Left lung (tissue), 10 donors: ENCODE results near the gene SMC1A. TPM values are rescaled to one million over a fixed set of nuclear protein-coding genes. Genes with fewer than 3 reads are reported as not detected.

Experiments used
- ATAC-seq: fragments of 200-7000 bp; cut with Tn5 transposase; one replicate; pipeline ENCODE4 v1.9.1; 2020; ENCODE audit warnings: moderate library complexity
- DNase-seq, 4 donors: peaks; one replicate each; pipeline ENCODE4 v3.0.0-alpha.2; 2013 to 2020
- H3K27ac ChIP-seq, 2 donors: fragments of 200-600 bp; sonication (generic) in 1 of 2; one replicate each; pipeline versions ENCODE4 v1.5.0 to v1.8.0; 2020 to 2021
- H3K27me3 ChIP-seq, 2 donors: fragments of 200-600 bp; sonication (generic) in 1 of 2; one replicate each; pipeline versions ENCODE4 v1.5.0 to v1.8.0; 2020 to 2021
- H3K36me3 ChIP-seq, 2 donors: fragments of 200-600 bp; sonication (generic) in 1 of 2; one replicate each; pipeline versions ENCODE4 v1.5.0 to v1.8.0; 2020 to 2021
- H3K4me1 ChIP-seq, 2 donors: fragments of 200-600 bp; one replicate each; pipeline ENCODE4 v1.8.0; 2021
- H3K4me3 ChIP-seq, 2 donors: fragments of 200-600 bp; sonication (generic) in 1 of 2; one replicate each; pipeline versions ENCODE4 v1.5.0 to v1.8.0; 2020 to 2021; ENCODE audit warnings: mild to moderate bottlenecking in 1 of 2
- H3K9me3 ChIP-seq, 2 donors: fragments of 200-600 bp; sonication (generic) in 1 of 2; one replicate each; pipeline versions ENCODE4 v1.5.0 to v1.8.0; 2020 to 2021
- intact Hi-C, 2 donors: fragments of 100-400 bp; cut with DNase I; formaldehyde crosslinking; loops; one replicate each; pipeline versions ENCODE4 v1.11.2 to v1.14.2; 2022
- polyA plus RNA-seq, 6 donors: library from polyadenylated mRNA; unstranded; fragments of 120-200 nt; gene quantifications; one replicate each; pipeline ENCODE4 v1.2.1, GENCODE V29; 2013; ENCODE audit not compliant: insufficient read length in 6 of 6
- total RNA-seq, 2 donors: library from RNA; stranded (reverse); fragmentation: NEBNext Ultra II Directional; extraction: Animal tissue kit (Norgen Biotek cat#: 25700); gene quantifications; one replicate each; pipeline ENCODE4 v1.2.1, GENCODE V29; 2021
- TF ChIP-seq, protein P1 (sequence below), 2 donors: fragments of 200-600 bp; sonication (generic) in 1 of 2; IDR thresholded peaks; one replicate each; pipeline versions ENCODE4 v1.5.0 to v1.8.0; 2021; ENCODE audit warnings: antibody characterized with exemption in 2 of 2
- donor health status: DM: no; HTN: yes; CAD: no.
- donor health status: DM: no; HTN: no; CAD: no.

Gene SMC1A
- total and polyA plus RNA-seq, 8 donors = 59.6 to 129 (median 96.1) TPM

DNA sequence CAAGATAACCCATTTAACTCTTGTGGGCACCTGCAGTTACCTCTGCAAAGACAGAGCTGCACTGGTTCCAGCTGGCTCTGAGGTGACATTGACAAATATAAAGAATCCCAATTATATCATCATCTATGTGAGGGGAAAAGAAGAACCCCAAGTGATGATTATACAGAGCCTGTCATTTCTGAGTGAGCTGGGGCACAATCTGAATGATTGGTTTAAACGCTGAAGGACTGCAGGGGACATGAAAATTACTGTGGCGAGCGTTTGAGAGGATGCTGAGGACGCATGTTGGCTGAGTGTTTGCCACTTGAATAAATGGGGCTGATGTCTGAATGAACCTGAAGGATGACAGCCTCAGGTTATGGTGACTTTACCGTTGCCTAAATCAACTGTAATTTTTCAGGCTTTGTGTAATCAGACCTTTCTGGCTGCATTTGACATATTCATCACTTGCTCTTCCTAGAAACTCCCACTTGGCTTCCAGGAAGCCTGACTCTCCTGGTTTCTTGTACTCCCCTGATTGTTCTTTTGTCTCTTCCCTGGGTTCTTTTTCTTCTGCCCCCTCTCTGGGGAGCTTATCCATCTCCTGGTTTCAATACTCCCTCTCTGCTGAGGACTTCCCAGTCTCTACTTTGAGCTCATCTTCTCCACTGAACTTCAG is 15.8 kb upstream of the SMC1A start:
- TF ChIP-seq, protein P1, sequence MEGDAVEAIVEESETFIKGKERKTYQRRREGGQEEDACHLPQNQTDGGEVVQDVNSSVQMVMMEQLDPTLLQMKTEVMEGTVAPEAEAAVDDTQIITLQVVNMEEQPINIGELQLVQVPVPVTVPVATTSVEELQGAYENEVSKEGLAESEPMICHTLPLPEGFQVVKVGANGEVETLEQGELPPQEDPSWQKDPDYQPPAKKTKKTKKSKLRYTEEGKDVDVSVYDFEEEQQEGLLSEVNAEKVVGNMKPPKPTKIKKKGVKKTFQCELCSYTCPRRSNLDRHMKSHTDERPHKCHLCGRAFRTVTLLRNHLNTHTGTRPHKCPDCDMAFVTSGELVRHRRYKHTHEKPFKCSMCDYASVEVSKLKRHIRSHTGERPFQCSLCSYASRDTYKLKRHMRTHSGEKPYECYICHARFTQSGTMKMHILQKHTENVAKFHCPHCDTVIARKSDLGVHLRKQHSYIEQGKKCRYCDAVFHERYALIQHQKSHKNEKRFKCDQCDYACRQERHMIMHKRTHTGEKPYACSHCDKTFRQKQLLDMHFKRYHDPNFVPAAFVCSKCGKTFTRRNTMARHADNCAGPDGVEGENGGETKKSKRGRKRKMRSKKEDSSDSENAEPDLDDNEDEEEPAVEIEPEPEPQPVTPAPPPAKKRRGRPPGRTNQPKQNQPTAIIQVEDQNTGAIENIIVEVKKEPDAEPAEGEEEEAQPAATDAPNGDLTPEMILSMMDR (IDR thresholded peaks at IDR 0.05) = no peak
- Histone ChIP-seq H3K27ac (no peak overlapping the region), H3K9me3 (no peaks in the 10 kb centered on the region), H3K4me3 (no peak overlapping the region), H3K27me3 (peaks cover 0 to 25% of the 10 kb centered on the region in 2 donors), H3K4me1 (peaks cover 0 to 13% of the 10 kb centered on the region in 2 donors), H3K36me3 (no peaks in the 10 kb centered on the region)
- intact Hi-C loops = loop anchor here in 1 of 2 donors (10.0 kb wide), 1 partner anchor 124 kb away; no protein-coding TSS in a partner anchor
- DNase-seq (no peak), ATAC-seq (no peak)

DNA sequence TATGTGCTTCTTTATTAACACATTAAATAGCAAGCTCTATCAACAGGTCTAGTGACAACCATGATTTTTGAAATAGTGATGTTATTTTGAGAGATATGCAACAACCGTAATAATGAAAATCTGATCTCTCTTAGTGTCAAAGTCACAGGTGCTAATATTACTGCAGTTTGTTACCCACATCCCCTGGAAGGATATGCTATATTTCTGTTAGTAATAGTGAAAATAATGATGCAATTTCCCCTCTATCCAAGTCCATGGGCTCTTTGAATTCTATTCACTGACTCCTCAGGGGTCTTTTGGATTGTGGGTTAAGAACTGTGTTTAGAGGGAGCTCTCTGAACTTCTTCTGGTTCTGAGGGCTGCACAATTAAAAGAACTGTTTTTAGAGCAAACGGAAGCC is 14.8 kb upstream of the SMC1A start:
- Histone ChIP-seq H3K4me3 (no peak overlapping the region), H3K36me3 (peaks cover 0 to under 1% of the 10 kb centered on the region in 2 donors), H3K4me1 (peaks cover 0 to 13% of the 10 kb centered on the region in 2 donors), H3K27ac (no peak overlapping the region), H3K9me3 (no peaks in the 10 kb centered on the region), H3K27me3 (peaks cover 0 to 25% of the 10 kb centered on the region in 2 donors)
- intact Hi-C loops = loop anchor here in 1 of 2 donors (10.0 kb wide), 1 partner anchor 122 kb away; no protein-coding TSS in a partner anchor
- DNase-seq (no peak), ATAC-seq (no peak)
- TF ChIP-seq, protein P1 (IDR thresholded peaks at IDR 0.05) = no peak

GRCh38 chrX:53435997-53436396 is 13.5 kb upstream of the SMC1A start:
- H3K4me1 ChIP-seq = peaks cover 0 to 13% of the 10 kb centered on the region in 2 donors
- no peak overlapping the region for H3K27ac ChIP-seq
- DNase-seq (peak in 2 of 4 donors; percentile 59 to 61), ATAC-seq (peak; percentile 79)
- TF ChIP-seq, protein P1 (IDR thresholded peaks at IDR 0.05) = peak; percentile 77 to 83
- no peak overlapping the region for H3K4me3 ChIP-seq
- peaks cover 0 to 12% of the 10 kb centered on the region in 2 donors for H3K36me3 ChIP-seq
- H3K9me3 ChIP-seq = no peaks in the 10 kb centered on the region
- H3K27me3 ChIP-seq = peaks cover 0 to 17% of the 10 kb centered on the region in 2 donors
- intact Hi-C loops = loop anchor here in 1 of 2 donors (10.0 kb wide), 1 partner anchor 121 kb away; no protein-coding TSS in a partner anchor

DNA sequence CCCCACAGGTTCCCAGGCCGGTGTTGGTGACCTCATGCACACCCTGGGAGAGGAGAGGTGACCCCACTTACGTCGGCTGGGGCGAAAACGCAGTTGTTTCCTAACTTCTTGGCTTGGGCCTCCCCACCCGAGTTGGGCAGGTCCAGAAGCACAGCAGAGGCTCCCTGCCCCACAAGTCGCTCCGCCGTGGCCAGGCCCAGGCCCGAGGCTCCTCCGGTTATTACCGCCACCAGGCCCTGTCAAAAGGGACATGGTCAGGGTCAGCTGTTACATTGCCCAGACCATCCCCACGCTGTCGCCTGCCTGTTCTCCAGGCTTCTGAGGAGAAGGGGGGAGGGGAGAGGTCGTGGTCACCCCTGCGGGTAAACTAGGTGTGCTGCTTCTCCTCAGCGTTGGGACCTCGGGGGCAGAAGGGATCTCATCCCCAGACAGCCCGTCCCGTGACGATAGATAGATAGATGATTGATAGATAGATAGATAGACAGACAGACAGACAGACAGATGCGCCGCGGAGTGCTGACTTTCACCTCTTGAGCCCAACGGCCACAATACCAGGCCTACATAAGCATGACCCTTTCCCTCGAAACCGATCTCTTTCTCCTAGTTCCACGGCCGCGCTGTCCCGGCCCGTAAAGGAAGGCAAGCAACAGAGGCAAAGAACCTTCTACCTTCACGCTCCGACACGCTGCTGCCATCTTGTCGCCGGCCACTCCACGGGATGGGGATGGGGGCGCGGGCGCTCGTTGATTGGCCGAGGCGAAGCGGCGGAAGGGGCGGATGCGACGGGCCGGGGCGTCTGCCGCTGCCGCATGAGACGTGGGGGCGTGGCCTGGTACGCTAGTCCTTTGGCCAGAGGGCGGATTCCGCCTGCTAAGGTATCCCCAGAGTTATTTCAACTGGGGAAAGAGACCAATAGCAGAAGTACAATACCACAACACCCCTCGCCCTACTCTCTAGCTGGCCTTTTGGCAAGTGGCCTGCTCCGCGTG is 11.5 kb upstream of the SMC1A start, which contains the start of gene HSD17B10:
Gene HSD17B10, minus strand, starts transcription at position 720 of the 989 bp plus-strand sequence. Its CDS starts 25 bp downstream, at position 695.
- peak; percentile 66 to 96 (median 88) for DNase-seq
- peaks cover 0 to 13% of the 10 kb centered on the region in 2 donors for H3K4me1 ChIP-seq
- H3K4me3 ChIP-seq = peak within 1 kb of the TSS; percentile 45 to 56
- H3K9me3 ChIP-seq = no peaks in the 10 kb centered on the region
- H3K27ac ChIP-seq = peak within 1 kb of the TSS; percentile 13 to 73
- TF ChIP-seq, protein P1 (IDR thresholded peaks at IDR 0.05) = no peak
- H3K27me3 ChIP-seq = peaks cover 0 to 17% of the 10 kb centered on the region in 2 donors
- ATAC-seq = peak; percentile 98
- intact Hi-C loops = loop anchor here in 1 of 2 donors (10.0 kb wide), 1 partner anchor 119 kb away; no protein-coding TSS in a partner anchor
- H3K36me3 ChIP-seq = peaks cover 0 to 26% of the 10 kb centered on the region in 2 donors
